Measurements from ENCODE around the gene TFAP2B. TPM values are rescaled to one million over a fixed set of nuclear protein-coding genes. Genes with fewer than 3 reads are reported as not detected.

TFAP2B gene
- polyA plus RNA-seq (2011; rRNA removed) (not detected in 2 replicates), polyA minus RNA-seq (2011; rRNA and poly(A)+ RNA removed) (not detected in 2 replicates)

DNA sequence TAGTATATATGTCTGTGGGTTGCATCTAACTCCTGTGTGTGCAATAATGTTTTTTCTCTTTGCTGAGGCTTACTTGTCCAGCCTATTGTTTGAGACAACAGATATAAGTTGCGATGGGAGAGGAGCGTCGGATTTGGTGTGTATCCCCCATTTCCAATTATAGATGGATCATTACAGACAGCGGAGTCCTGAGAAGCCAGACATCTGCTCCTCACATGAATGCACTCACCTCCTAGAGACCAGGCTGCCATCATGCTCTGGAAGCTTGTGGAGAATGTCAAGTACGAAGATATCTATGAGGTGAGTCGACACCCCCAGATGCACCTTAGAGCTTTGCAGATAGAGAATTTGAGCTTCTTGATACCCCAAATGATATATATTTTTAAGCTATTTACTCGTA is at the start of gene TFAP2B:
Gene TFAP2B (plus strand): TSS at position 199 of the 400 bp plus-strand sequence. CDS start 21 bp downstream, at position 220.
- Histone ChIP-seq H3K36me3 (ENCODE audit: control insufficient read depth, insufficient read depth, low read length) (no peaks in the 10 kb centered on the region), H3K27me3 (ENCODE audit: control insufficient read depth, insufficient read depth, low read length) (peaks cover 35% of the 10 kb centered on the region), H3K4me3 (ENCODE audit: low read depth, low read length) (no peak within 1 kb of the TSS)
- ChIA-PET CTCF (interaction anchor here (1.6 kb wide), 1 partner anchor 1203 kb away, joined by 3 read pairs; no protein-coding TSS in a partner anchor), POLR2A (no interaction called here)
- DNase-seq (ENCODE audit: low read depth), result no peak
- no peak for TF ChIP-seq CTCF (IDR thresholded peaks at IDR 0.05; ENCODE audit: insufficient read depth, low read depth, low read length)

GRCh38 chr6:50778696-50779095 is 40.0 kb upstream of the TFAP2B start:
- ChIA-PET POLR2A (no interaction called here), CTCF (no interaction called here)
- no peaks in the 10 kb centered on the region for H3K36me3 ChIP-seq (ENCODE audit: control insufficient read depth, insufficient read depth, low read length)
- no peak overlapping the region for H3K4me3 ChIP-seq (ENCODE audit: low read depth, low read length)
- TF ChIP-seq CTCF (IDR thresholded peaks at IDR 0.05; ENCODE audit: insufficient read depth, low read depth, low read length), result no peak
- DNase-seq (ENCODE audit: low read depth), result no peak
- no peaks in the 10 kb centered on the region for H3K27me3 ChIP-seq (ENCODE audit: control insufficient read depth, insufficient read depth, low read length)

GRCh38 chr6:50780382-50780781 is 38.3 kb upstream of the TFAP2B start:
- Histone ChIP-seq H3K27me3 (ENCODE audit: control insufficient read depth, insufficient read depth, low read length) (no peaks in the 10 kb centered on the region), H3K4me3 (ENCODE audit: low read depth, low read length) (no peak overlapping the region), H3K36me3 (ENCODE audit: control insufficient read depth, insufficient read depth, low read length) (no peaks in the 10 kb centered on the region)
- no peak for DNase-seq (ENCODE audit: low read depth)
- POLR2A ChIA-PET, result no interaction called here
- CTCF ChIA-PET, result no interaction called here
- TF ChIP-seq CTCF (IDR thresholded peaks at IDR 0.05; ENCODE audit: insufficient read depth, low read depth, low read length), result no peak

DNA sequence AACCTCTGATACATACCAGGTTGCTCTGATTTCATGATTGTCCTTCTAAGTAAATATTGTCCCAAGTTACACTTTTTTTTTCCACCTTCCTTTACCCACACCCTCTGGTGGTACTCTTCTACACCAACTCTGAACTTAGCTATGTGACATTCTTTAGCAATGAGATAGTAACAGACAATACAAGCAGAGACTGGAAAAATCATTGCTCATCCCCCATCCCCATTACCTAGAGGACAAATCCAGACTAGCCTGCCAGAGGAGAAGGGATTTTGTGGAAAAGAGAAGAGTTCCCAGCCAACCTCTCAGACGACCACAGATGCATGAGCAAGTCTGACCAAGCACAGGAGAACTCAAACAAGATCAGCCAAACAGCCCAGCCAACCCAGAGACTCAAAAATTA is 32.8 kb upstream of the TFAP2B start:
- POLR2A ChIA-PET, result no interaction called here
- DNase-seq (ENCODE audit: low read depth), result no peak
- H3K27me3 ChIP-seq (ENCODE audit: control insufficient read depth, insufficient read depth, low read length), result no peaks in the 10 kb centered on the region
- no peaks in the 10 kb centered on the region for H3K36me3 ChIP-seq (ENCODE audit: control insufficient read depth, insufficient read depth, low read length)
- CTCF ChIA-PET, result no interaction called here
- no peak for TF ChIP-seq CTCF (IDR thresholded peaks at IDR 0.05; ENCODE audit: insufficient read depth, low read depth, low read length)
- H3K4me3 ChIP-seq (ENCODE audit: low read depth, low read length), result no peak overlapping the region

GRCh38 chr6:50791900-50792508 is 26.7 kb upstream of the TFAP2B start:
- Histone ChIP-seq H3K36me3 (ENCODE audit: control insufficient read depth, insufficient read depth, low read length) (no peaks in the 10 kb centered on the region), H3K27me3 (ENCODE audit: control insufficient read depth, insufficient read depth, low read length) (no peaks in the 10 kb centered on the region), H3K4me3 (ENCODE audit: low read depth, low read length) (no peak overlapping the region)
- peak; percentile 77 for TF ChIP-seq CTCF (IDR thresholded peaks at IDR 0.05; ENCODE audit: insufficient read depth, low read depth, low read length)
- CTCF ChIA-PET, result interaction anchor here (0.6 kb wide), 1 partner anchor 1172 kb away, joined by 3 read pairs; no protein-coding TSS in a partner anchor
- DNase-seq (ENCODE audit: low read depth), result no peak
- POLR2A ChIA-PET, result no interaction called here

Measured in BJ (cell line).